ENCODE results near the gene CDH2.

CDH2 gene

GRCh38 chr18:28176948-28177827, at the start of gene CDH2:
Gene CDH2 (minus strand): TSS chr18:28177130. CDS start chr18:28177022, 108 bp downstream.
- TF ChIP-seq CTCF (IDR thresholded peaks at IDR 0.05; ENCODE audit: control insufficient read depth, insufficient read depth, low read depth, low read length, missing control alignments), result no peak
- peak within 1 kb of the TSS; percentile 91 for H3K4me3 ChIP-seq (ENCODE audit: control insufficient read depth, low read depth, low read length)
- peak; percentile 83 for DNase-seq (ENCODE audit: low read depth)

- no peak overlapping the region for H3K4me3 ChIP-seq (ENCODE audit: control insufficient read depth, low read depth, low read length)
- TF ChIP-seq CTCF (IDR thresholded peaks at IDR 0.05; ENCODE audit: control insufficient read depth, insufficient read depth, low read depth, low read length, missing control alignments), result no peak
- DNase-seq (ENCODE audit: low read depth), result no peak
Measured at GRCh38 chr18:28212060-28212459, 35.1 kb upstream of the CDH2 start.

GRCh38 chr18:28208712-28209265, 31.9 kb upstream of the CDH2 start:
- H3K4me3 ChIP-seq (ENCODE audit: control insufficient read depth, low read depth, low read length), result no peak overlapping the region
- DNase-seq (ENCODE audit: low read depth), result no peak
- TF ChIP-seq CTCF (IDR thresholded peaks at IDR 0.05; ENCODE audit: control insufficient read depth, insufficient read depth, low read depth, low read length, missing control alignments), result no peak

GRCh38 chr18:28208268-28208667, 31.3 kb upstream of the CDH2 start:
- TF ChIP-seq CTCF (IDR thresholded peaks at IDR 0.05; ENCODE audit: control insufficient read depth, insufficient read depth, low read depth, low read length, missing control alignments), result no peak
- H3K4me3 ChIP-seq (ENCODE audit: control insufficient read depth, low read depth, low read length), result no peak overlapping the region
- no peak for DNase-seq (ENCODE audit: low read depth)

GRCh38 chr18:28204154-28204553, 27.2 kb upstream of the CDH2 start:
- DNase-seq (ENCODE audit: low read depth), result peak; percentile 82
- TF ChIP-seq CTCF (IDR thresholded peaks at IDR 0.05; ENCODE audit: control insufficient read depth, insufficient read depth, low read depth, low read length, missing control alignments), result no peak
- H3K4me3 ChIP-seq (ENCODE audit: control insufficient read depth, low read depth, low read length), result no peak overlapping the region

- TF ChIP-seq CTCF (IDR thresholded peaks at IDR 0.05; ENCODE audit: control insufficient read depth, insufficient read depth, low read depth, low read length, missing control alignments), result no peak
- DNase-seq (ENCODE audit: low read depth), result no peak
- H3K4me3 ChIP-seq (ENCODE audit: control insufficient read depth, low read depth, low read length), result no peak overlapping the region
Measured at GRCh38 chr18:28201056-28201455, 24.1 kb upstream of the CDH2 start.
